Right lobe of liver (tissue), 6 donors: ENCODE data around the gene BTG2. TPM values are rescaled to one million over a fixed set of nuclear protein-coding genes. Genes with fewer than 3 reads are reported as not detected.

Experiments
- ATAC-seq, 4 donors: fragments of 200-7000 bp; cut with Tn5 transposase; one replicate each; pipeline ENCODE4 v1.9.1; 2020; ENCODE audit warnings: mild to moderate bottlenecking in 4 of 4, moderate library complexity in 4 of 4
- DNase-seq, 3 donors: peaks; one replicate each; pipeline ENCODE4 v3.0.0-alpha.2; 2020
- H3K27ac ChIP-seq, 3 donors: fragments of 200-600 bp; one replicate each; pipeline ENCODE4 v1.8.0; 2022
- H3K27me3 ChIP-seq, 2 donors: fragments of 200-600 bp; one replicate each; pipeline ENCODE4 v1.8.0; 2022
- H3K36me3 ChIP-seq, 4 donors: fragments of 200-600 bp; sonication (generic) in 1 of 4; one replicate each; pipeline versions ENCODE4 v1.5.1 to v1.8.0; 2017 to 2022; ENCODE audit warnings: control low read depth in 1 of 4
- H3K4me1 ChIP-seq, 4 donors: fragments of 200-600 bp; sonication (generic) in 1 of 4; one replicate each; pipeline versions ENCODE4 v1.5.1 to v1.8.0; 2017 to 2022; ENCODE audit warnings: control low read depth in 1 of 4
- H3K4me3 ChIP-seq, 3 donors: fragments of 200-600 bp; one replicate each; pipeline ENCODE4 v1.8.0; 2022
- H3K9me3 ChIP-seq, 4 donors: fragments of 200-600 bp; sonication (generic) in 1 of 4; one replicate each; pipeline versions ENCODE4 v1.5.1 to v1.8.0; 2017 to 2022; ENCODE audit warnings: control low read depth in 1 of 4
- CTCF ChIP-seq, 4 donors: fragments of 200-600 bp in 3 of 4; fragments of 450-650 bp in 1 of 4; IDR thresholded peaks; one replicate each; pipeline versions ENCODE4 v1.5.1 to v1.8.0; 2016 to 2022; ENCODE audit warnings: antibody characterized with exemption in 4 of 4, mild to moderate bottlenecking in 2 of 4
- POLR2A ChIP-seq: fragments of 450-650 bp; IDR thresholded peaks from one replicate; pipeline ENCODE4 v1.6.1; 2017; ENCODE audit warnings: antibody characterized with exemption, mild to moderate bottlenecking
- WGBS: methylation state at CpG from one replicate; pipeline ENCODE4 v1.1.6; 2018; ENCODE audit warnings: low coverage, low lambda C conversion rate; ENCODE audit not compliant: insufficient coverage; ENCODE audit errors: missing lambda C conversion rate; 5-methylcytosine and 5-hydroxymethylcytosine counted together
- intact Hi-C, 2 donors: fragments of 100-400 bp; cut with DNase I; formaldehyde crosslinking; loops; one replicate each; pipeline versions ENCODE4 v1.11.2 to v1.14.1; 2022
- total RNA-seq, 6 experiments: library from RNA; depleted of rRNA in 2 of 6; stranded (reverse); fragments of >200 nt in 2 of 6; fragmentation: NEBNext Ultra II Directional in 3 of 6; extraction: Animal tissue kit (Norgen Biotek cat#: 25700) in 3 of 6; gene quantifications; one replicate each; pipeline versions ENCODE4 v1.1.0 to v1.2.4, GENCODE V29; 2016 to 2023
- donor health status: DM: no; HTN: yes; CAD: no.
- donor health status: DM: no; HTN: no; CAD: no.
- donor health status: DM: no; HTN: no; CAD: no.
- donor health status: DM: no; HTN: yes; CAD: no.
- donor health status: DM: no; HTN: yes; CAD: no.

BTG2 gene
- total RNA-seq, 6 experiments from 2014 or later = 2.0 to 11.2 (median 5.4) TPM

GRCh38 chr1:203317429-203318228 is 12.3 kb downstream of the BTG2 start:
- H3K4me3 ChIP-seq = no peak overlapping the region
- TF ChIP-seq POLR2A = no peak
- TF ChIP-seq CTCF (IDR thresholded peaks at IDR 0.05) = no peak
- peaks cover 0 to 8% (median 0%) of the 10 kb centered on the region in 4 donors for H3K4me1 ChIP-seq
- DNase-seq (no peak), ATAC-seq (no peak)
- peak overlapping the region in 1 of 3 donors; percentile 62 for H3K27ac ChIP-seq
- WGBS = 58% methylated on average over 7 of the region's 7 CpGs
- no peaks in the 10 kb centered on the region for H3K9me3 ChIP-seq
- intact Hi-C loops = no loop called here
- no peaks in the 10 kb centered on the region for H3K36me3 ChIP-seq
- H3K27me3 ChIP-seq = no peaks in the 10 kb centered on the region

GRCh38 chr1:203318229-203318517 is 12.9 kb downstream of the BTG2 start:
- intact Hi-C loops = no loop called here
- Histone ChIP-seq H3K36me3 (no peaks in the 10 kb centered on the region), H3K27ac (no peak overlapping the region), H3K4me3 (no peak overlapping the region), H3K27me3 (no peaks in the 10 kb centered on the region), H3K9me3 (no peaks in the 10 kb centered on the region), H3K4me1 (peaks cover 0 to 11% (median 0%) of the 10 kb centered on the region in 4 donors)
- no CpG with 5 or more reads among the region's 1 CpG for WGBS
- no peak for ATAC-seq
- TF ChIP-seq CTCF (IDR thresholded peaks at IDR 0.05) (no peak), POLR2A (no peak)
- no peak for DNase-seq

GRCh38 chr1:203320591-203321272 is 15.4 kb downstream of the BTG2 start:
- H3K27me3 ChIP-seq = no peaks in the 10 kb centered on the region
- peak in 1 of 3 donors; percentile 58 for DNase-seq
- H3K4me1 ChIP-seq = peaks cover 0 to 10% (median 0%) of the 10 kb centered on the region in 4 donors
- no peak overlapping the region for H3K27ac ChIP-seq
- intact Hi-C loops = no loop called here
- H3K36me3 ChIP-seq = no peaks in the 10 kb centered on the region
- peak; percentile 14 to 53 (median 34) for ATAC-seq
- no peak overlapping the region for H3K4me3 ChIP-seq
- no peak for TF ChIP-seq POLR2A
- TF ChIP-seq CTCF (IDR thresholded peaks at IDR 0.05) = no peak
- H3K9me3 ChIP-seq = no peaks in the 10 kb centered on the region
- WGBS = 47% methylated on average over 5 of the region's 6 CpGs

- ATAC-seq = no peak
These were observed 16.1 kb downstream of the BTG2 start for GRCh38 chr1:203321273-203322052.

More at GRCh38 chr1:203321273-203322052, 16.1 kb downstream of the BTG2 start:
- Histone ChIP-seq H3K9me3 (no peaks in the 10 kb centered on the region), H3K36me3 (no peaks in the 10 kb centered on the region), H3K27me3 (no peaks in the 10 kb centered on the region), H3K4me3 (no peak overlapping the region), H3K4me1 (peaks cover 0 to 5% (median 0%) of the 10 kb centered on the region in 4 donors), H3K27ac (no peak overlapping the region)
- intact Hi-C loops = no loop called here
- TF ChIP-seq CTCF (IDR thresholded peaks at IDR 0.05) = no peak
- no peak for TF ChIP-seq POLR2A
- DNase-seq = no peak
- WGBS = 85% methylated on average over 5 of the region's 6 CpGs
